ENCODE data around the gene ZNF160. TPM values are rescaled to one million over a fixed set of nuclear protein-coding genes. Genes with fewer than 3 reads are reported as not detected.

Gene ZNF160
- total RNA-seq, 1 experiment from 2014 or later = 18.2 TPM

Other genes starting within 250 kb of the ZNF160 start
- 9.4 and 12.7 TPM in 2 replicates for gene ZNF468, start 245.8 kb downstream of the ZNF160 start, total RNA-seq (2014; rRNA removed; shearing (Covaris generic))
- gene ZNF320, start 205.8 kb downstream of the ZNF160 start, total RNA-seq (2014; rRNA removed; shearing (Covaris generic)) = 5.0 and 6.8 TPM in 2 replicates
- 7.3 and 7.6 TPM in 2 replicates for gene ZNF888, start 180.0 kb downstream of the ZNF160 start, total RNA-seq (2014; rRNA removed; shearing (Covaris generic))
- 15.5 and 17.1 TPM in 2 replicates for gene ZNF816, start 140.5 kb downstream of the ZNF160 start, total RNA-seq (2014; rRNA removed; shearing (Covaris generic))
- not detected in 2 replicates for gene ERVV-1, start 89.5 kb downstream of the ZNF160 start, total RNA-seq (2014; rRNA removed; shearing (Covaris generic))
- gene ERVV-2, start 58.7 kb downstream of the ZNF160 start, total RNA-seq (2014; rRNA removed; shearing (Covaris generic)) = not detected in 2 replicates
- gene ZNF415, start 29.5 kb upstream of the ZNF160 start, total RNA-seq (2014; rRNA removed; shearing (Covaris generic)) = 0.12 TPM in 1 of 2 replicates, not detected in the other
- gene ZNF347, start 55.6 kb upstream of the ZNF160 start, total RNA-seq (2014; rRNA removed; shearing (Covaris generic)) = 6.5 and 13.5 TPM in 2 replicates
- gene ZNF665, start 89.9 kb upstream of the ZNF160 start, total RNA-seq (2014; rRNA removed; shearing (Covaris generic)) = 2.9 and 5.2 TPM in 2 replicates
- not detected in 2 replicates for gene ZNF677, start 151.5 kb upstream of the ZNF160 start, total RNA-seq (2014; rRNA removed; shearing (Covaris generic))
- not detected in 2 replicates for gene VN1R2, start 154.9 kb upstream of the ZNF160 start, total RNA-seq (2014; rRNA removed; shearing (Covaris generic))
- gene VN1R4, start 164.3 kb upstream of the ZNF160 start, total RNA-seq (2014; rRNA removed; shearing (Covaris generic)) = not detected in 2 replicates
- 6.8 and 7.9 TPM in 2 replicates for gene ZNF845, start 230.3 kb upstream of the ZNF160 start, total RNA-seq (2014; rRNA removed; shearing (Covaris generic))